ENCODE results near the gene LINGO1. TPM values are rescaled to one million over a fixed set of nuclear protein-coding genes. Genes with fewer than 3 reads are reported as not detected.

The LINGO1 gene
- total and polyA plus RNA-seq, 2 donors (not counting 1 experiment from before 2014, with no cell fraction given): not detected

GRCh38 chr15:77672135-77672534 lies 39.4 kb upstream of the LINGO1 start:
- DNase-seq: no peak

More at GRCh38 chr15:77672135-77672534, 39.4 kb upstream of the LINGO1 start:
- Histone ChIP-seq H3K79me2 (ENCODE audit: control insufficient read depth, insufficient read depth, low read length) (no peaks in the 10 kb centered on the region), H3K27ac (ENCODE audit: low read length in 2 of 2) (no peak overlapping the region), H3K9ac (ENCODE audit: low read length) (no peak overlapping the region), H3K9me3 (ENCODE audit: control extremely low read depth in 1 of 3, control insufficient read depth in 2 of 3, insufficient read depth in 1 of 3, low read length in 2 of 3) (no peaks in the 10 kb centered on the region), H4K20me1 (ENCODE audit: control insufficient read depth, insufficient read depth, low read length, poor library complexity, severe bottlenecking) (no peaks in the 10 kb centered on the region), H3K4me1 (ENCODE audit: control insufficient read depth in 2 of 2, insufficient read depth in 2 of 2, low read length in 2 of 2) (no peaks in the 10 kb centered on the region), H2AFZ (ENCODE audit: insufficient read depth, low read depth, low read length, poor library complexity, severe bottlenecking) (no peak overlapping the region), H3K4me2 (replicated peaks; ENCODE audit: low read depth, low read length, poor library complexity, severe bottlenecking) (no peak overlapping the region), H3K36me3 (replicated peaks in 1 of 2; ENCODE audit: control extremely low read depth in 1 of 2, control insufficient read depth in 1 of 2, extremely low read depth in 1 of 2, insufficient read depth in 2 of 2, low read length in 1 of 2) (no peaks in the 10 kb centered on the region), H3K4me3 (ENCODE audit: control extremely low read depth in 1 of 5, extremely low read depth in 1 of 5, insufficient read depth in 1 of 5, low read depth in 2 of 5, low read length in 4 of 5) (no peak overlapping the region), H3K27me3 (replicated peaks in 1 of 4; ENCODE audit: control extremely low read depth in 1 of 4, control insufficient read depth in 3 of 4, insufficient read depth in 4 of 4, low read length in 3 of 4) (peaks cover 0 to 13% (median 0%) of the 10 kb centered on the region in 4 experiments)
- H3K9me3 Mint-ChIP-seq (ENCODE audit: insufficient read depth): no peaks in the 10 kb centered on the region
- ATAC-seq (ENCODE audit: low read depth): no peak
- ChIA-PET CTCF (no interaction called here), POLR2A (no interaction called here)
- peaks cover 16% of the 10 kb centered on the region for H3K27me3 Mint-ChIP-seq
- intact Hi-C loops (cut with micrococcal nuclease): no loop called here
- H3K4me3 Mint-ChIP-seq: no peak overlapping the region
- no peaks in the 10 kb centered on the region for H3K4me1 Mint-ChIP-seq
- H3K27ac Mint-ChIP-seq: no peak overlapping the region
- TF ChIP-seq CTCF (IDR thresholded peaks at IDR 0.05) (no peak), EZH2 (IDR thresholded peaks at IDR 0.05; ENCODE audit: borderline replicate concordance, insufficient read depth, low read depth, low read length, poor library complexity, severe bottlenecking) (no peak)
- 42% methylated on average over 4 of the region's 7 CpGs for WGBS (ENCODE audit: insufficient coverage)

Data from B cell (primary cell).